ENCODE results near the gene NPAS2. TPM values are rescaled to one million over a fixed set of nuclear protein-coding genes. Genes with fewer than 3 reads are reported as not detected.

NPAS2 gene
- polyA plus RNA-seq, 1 donor, result 20.4 TPM

DNA sequence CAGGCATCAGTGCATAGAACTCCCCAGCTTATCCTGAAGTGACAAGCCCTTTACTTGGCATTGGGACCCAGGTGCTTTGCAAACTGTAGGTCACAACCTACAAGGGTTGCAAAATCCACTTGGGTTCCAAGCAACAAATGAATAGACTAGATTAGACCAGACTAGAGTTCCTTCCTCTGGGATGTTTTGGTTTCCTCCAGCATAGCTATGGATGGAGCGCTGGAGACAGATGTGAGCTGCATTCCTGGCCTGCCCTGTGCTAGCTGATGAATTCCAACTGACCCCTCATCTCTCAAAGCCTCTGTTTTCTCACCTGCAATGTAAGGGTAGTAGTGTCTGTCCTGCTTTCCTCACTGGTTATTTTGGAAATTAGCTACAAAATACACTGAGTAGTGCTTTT, 86.2 kb downstream of the NPAS2 start:
- Histone ChIP-seq H3K36me3 (ENCODE audit: control insufficient read depth, insufficient read depth, low read length) (peaks cover 11% of the 10 kb centered on the region), H3K4me3 (ENCODE audit: low read length) (no peak overlapping the region), H3K9me3 (ENCODE audit: control insufficient read depth, low read depth, low read length) (no peaks in the 10 kb centered on the region), H3K4me1 (ENCODE audit: control insufficient read depth, insufficient read depth, low read length) (no peaks in the 10 kb centered on the region), H3K27ac (ENCODE audit: low read length) (no peak overlapping the region), H3K27me3 (ENCODE audit: control insufficient read depth, insufficient read depth, low read length) (no peaks in the 10 kb centered on the region)
- no CpG with 5 or more reads among the region's 1 CpG for WGBS (ENCODE audit: insufficient coverage, low lambda C conversion rate)
- no peak for DNase-seq

DNA sequence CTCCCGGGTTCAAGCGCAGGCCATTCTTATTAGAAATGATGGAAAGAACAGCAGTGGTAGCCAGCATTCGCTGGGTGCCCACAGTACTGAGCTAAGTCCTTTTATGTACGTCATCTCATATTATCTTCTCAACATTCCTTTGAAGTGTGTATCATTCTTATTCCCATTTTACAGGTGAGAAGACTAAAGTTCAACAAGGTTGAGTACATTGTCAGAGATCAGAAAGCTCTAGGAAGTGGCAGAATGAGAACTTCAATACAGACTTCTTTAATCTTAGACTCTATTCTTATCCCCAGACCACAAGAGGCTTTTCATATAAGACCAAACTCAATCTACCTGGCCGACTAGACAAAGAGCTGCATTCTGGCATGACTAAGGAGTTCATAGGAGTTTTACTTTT, 86.7 kb downstream of the NPAS2 start:
- no peak overlapping the region for H3K4me3 ChIP-seq (ENCODE audit: low read length)
- H3K27me3 ChIP-seq (ENCODE audit: control insufficient read depth, insufficient read depth, low read length), result no peaks in the 10 kb centered on the region
- H3K36me3 ChIP-seq (ENCODE audit: control insufficient read depth, insufficient read depth, low read length), result peaks cover 9% of the 10 kb centered on the region
- DNase-seq, result no peak
- H3K4me1 ChIP-seq (ENCODE audit: control insufficient read depth, insufficient read depth, low read length), result no peaks in the 10 kb centered on the region
- H3K9me3 ChIP-seq (ENCODE audit: control insufficient read depth, low read depth, low read length), result no peaks in the 10 kb centered on the region
- H3K27ac ChIP-seq (ENCODE audit: low read length), result no peak overlapping the region
- WGBS (ENCODE audit: insufficient coverage, low lambda C conversion rate), result 80% methylated on average over 1 of the region's 5 CpGs

DNA sequence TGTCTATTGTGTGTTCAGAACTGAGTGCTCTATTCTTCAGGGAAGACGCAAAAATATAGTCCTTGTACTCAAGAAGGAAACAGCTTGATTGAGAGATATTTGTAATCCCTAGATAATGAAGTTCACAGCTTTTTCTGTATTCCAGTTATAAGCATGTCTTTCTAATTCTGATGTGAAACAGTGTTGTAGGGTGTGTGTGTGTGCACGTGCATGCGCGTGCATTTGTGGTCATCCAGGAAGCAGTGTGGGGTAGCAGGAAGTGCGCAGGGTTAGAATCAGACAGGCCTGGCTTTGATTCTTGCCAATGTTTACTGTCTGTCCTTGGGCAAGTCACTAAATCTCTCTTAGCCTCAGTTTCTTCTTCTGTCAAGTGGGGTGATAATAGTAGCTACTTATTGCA, 87.9 kb downstream of the NPAS2 start:
- DNase-seq, result no peak
- no peak overlapping the region for H3K27ac ChIP-seq (ENCODE audit: low read length)
- no peaks in the 10 kb centered on the region for H3K9me3 ChIP-seq (ENCODE audit: control insufficient read depth, low read depth, low read length)
- H3K4me3 ChIP-seq (ENCODE audit: low read length), result no peak overlapping the region
- H3K36me3 ChIP-seq (ENCODE audit: control insufficient read depth, insufficient read depth, low read length), result peaks cover 11% of the 10 kb centered on the region
- H3K27me3 ChIP-seq (ENCODE audit: control insufficient read depth, insufficient read depth, low read length), result no peaks in the 10 kb centered on the region
- H3K4me1 ChIP-seq (ENCODE audit: control insufficient read depth, insufficient read depth, low read length), result no peaks in the 10 kb centered on the region
- WGBS (ENCODE audit: insufficient coverage, low lambda C conversion rate), result 100% methylated on average over 3 of the region's 5 CpGs

GRCh38 chr2:100909534-100910081, 89.7 kb downstream of the NPAS2 start:
- Histone ChIP-seq H3K27me3 (ENCODE audit: control insufficient read depth, insufficient read depth, low read length) (no peaks in the 10 kb centered on the region), H3K27ac (ENCODE audit: low read length) (no peak overlapping the region), H3K4me3 (ENCODE audit: low read length) (no peak overlapping the region), H3K36me3 (ENCODE audit: control insufficient read depth, insufficient read depth, low read length) (peaks cover 11% of the 10 kb centered on the region), H3K9me3 (ENCODE audit: control insufficient read depth, low read depth, low read length) (no peaks in the 10 kb centered on the region), H3K4me1 (ENCODE audit: control insufficient read depth, insufficient read depth, low read length) (no peaks in the 10 kb centered on the region)
- no peak for DNase-seq
- WGBS (ENCODE audit: insufficient coverage, low lambda C conversion rate), result 17% methylated on average over 1 of the region's 10 CpGs

DNA sequence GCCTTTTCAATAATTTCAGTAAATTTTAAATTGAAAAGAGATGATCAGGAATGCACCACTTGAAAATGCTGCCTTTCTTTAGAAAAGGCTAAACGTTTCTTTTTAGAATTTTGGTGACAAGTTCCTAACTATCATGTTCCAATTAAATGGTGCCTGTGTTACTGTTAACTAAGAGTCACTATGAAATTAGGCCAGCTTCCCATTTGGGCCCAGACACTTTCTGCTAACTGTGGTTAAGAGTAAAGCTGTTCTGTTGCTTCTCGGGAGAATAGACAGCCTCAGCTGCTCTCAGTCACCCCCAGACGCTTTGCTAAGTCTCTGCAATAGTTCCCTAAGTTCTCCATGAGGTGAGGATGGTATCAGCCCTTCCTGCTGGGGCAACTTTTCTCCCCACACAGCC, 90.2 kb downstream of the NPAS2 start:
- H3K4me3 ChIP-seq (ENCODE audit: low read length), result no peak overlapping the region
- no peak for DNase-seq
- no peaks in the 10 kb centered on the region for H3K27me3 ChIP-seq (ENCODE audit: control insufficient read depth, insufficient read depth, low read length)
- no peak overlapping the region for H3K27ac ChIP-seq (ENCODE audit: low read length)
- no peaks in the 10 kb centered on the region for H3K4me1 ChIP-seq (ENCODE audit: control insufficient read depth, insufficient read depth, low read length)
- WGBS (ENCODE audit: insufficient coverage, low lambda C conversion rate), result 80% methylated on average over 1 of the region's 3 CpGs
- H3K9me3 ChIP-seq (ENCODE audit: control insufficient read depth, low read depth, low read length), result no peaks in the 10 kb centered on the region
- H3K36me3 ChIP-seq (ENCODE audit: control insufficient read depth, insufficient read depth, low read length), result peaks cover 11% of the 10 kb centered on the region

- Histone ChIP-seq H3K36me3 (ENCODE audit: control insufficient read depth, insufficient read depth, low read length) (peaks cover 6% of the 10 kb centered on the region), H3K4me1 (ENCODE audit: control insufficient read depth, insufficient read depth, low read length) (peaks cover 14% of the 10 kb centered on the region), H3K27ac (ENCODE audit: low read length) (no peak overlapping the region), H3K9me3 (ENCODE audit: control insufficient read depth, low read depth, low read length) (no peaks in the 10 kb centered on the region), H3K4me3 (ENCODE audit: low read length) (no peak overlapping the region), H3K27me3 (ENCODE audit: control insufficient read depth, insufficient read depth, low read length) (no peaks in the 10 kb centered on the region)
- 24% methylated on average over 3 of the region's 16 CpGs for WGBS (ENCODE audit: insufficient coverage, low lambda C conversion rate)
- no peak for DNase-seq
Observed at GRCh38 chr2:100919316-100919715, 99.4 kb downstream of the NPAS2 start.

- H3K27me3 ChIP-seq (ENCODE audit: control insufficient read depth, insufficient read depth, low read length), result no peaks in the 10 kb centered on the region
- 68% methylated on average over 3 of the region's 6 CpGs for WGBS (ENCODE audit: insufficient coverage, low lambda C conversion rate)
Observed at GRCh38 chr2:100921685-100922161, 101.8 kb downstream of the NPAS2 start.

GRCh38 chr2:100923461-100924060, 103.6 kb downstream of the NPAS2 start:
- H3K27ac ChIP-seq (ENCODE audit: low read length), result no peak overlapping the region
- H3K4me3 ChIP-seq (ENCODE audit: low read length), result no peak overlapping the region
- DNase-seq, result peak; percentile 64 to 91
- H3K27me3 ChIP-seq (ENCODE audit: control insufficient read depth, insufficient read depth, low read length), result no peaks in the 10 kb centered on the region
- WGBS (ENCODE audit: insufficient coverage, low lambda C conversion rate), result no CpG with 5 or more reads among the region's 9 CpGs
- H3K4me1 ChIP-seq (ENCODE audit: control insufficient read depth, insufficient read depth, low read length), result peaks cover 24% of the 10 kb centered on the region
- H3K9me3 ChIP-seq (ENCODE audit: control insufficient read depth, low read depth, low read length), result no peaks in the 10 kb centered on the region
- peaks cover 15% of the 10 kb centered on the region for H3K36me3 ChIP-seq (ENCODE audit: control insufficient read depth, insufficient read depth, low read length)

More at GRCh38 chr2:100921685-100922161, 101.8 kb downstream of the NPAS2 start:
- Histone ChIP-seq H3K4me1 (ENCODE audit: control insufficient read depth, insufficient read depth, low read length) (peaks cover 24% of the 10 kb centered on the region), H3K9me3 (ENCODE audit: control insufficient read depth, low read depth, low read length) (no peaks in the 10 kb centered on the region), H3K36me3 (ENCODE audit: control insufficient read depth, insufficient read depth, low read length) (peaks cover 9% of the 10 kb centered on the region), H3K27ac (ENCODE audit: low read length) (no peak overlapping the region), H3K4me3 (ENCODE audit: low read length) (no peak overlapping the region)
- DNase-seq, result no peak

DNA sequence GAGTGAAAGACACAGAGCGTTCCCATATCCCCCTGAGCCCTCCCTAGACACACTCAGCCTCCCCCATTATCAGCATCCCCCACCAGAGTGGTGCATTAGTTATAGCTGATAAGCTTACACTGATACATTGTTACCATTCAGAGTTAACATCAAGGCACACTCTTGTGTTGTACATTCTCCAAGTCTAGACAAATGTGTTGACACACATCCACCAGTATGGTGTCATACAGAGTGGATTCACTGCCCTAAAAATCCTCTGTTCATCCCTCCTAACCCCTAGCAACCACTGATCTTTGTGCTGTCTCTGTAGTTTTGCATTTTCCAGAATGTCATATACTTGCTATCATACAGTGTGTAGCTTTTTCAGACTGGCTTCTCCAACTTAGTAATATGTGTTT, 104.2 kb downstream of the NPAS2 start:
- WGBS (ENCODE audit: insufficient coverage, low lambda C conversion rate), result no CpG with 5 or more reads among the region's 1 CpG
- no peaks in the 10 kb centered on the region for H3K27me3 ChIP-seq (ENCODE audit: control insufficient read depth, insufficient read depth, low read length)
- H3K4me1 ChIP-seq (ENCODE audit: control insufficient read depth, insufficient read depth, low read length), result peaks cover 24% of the 10 kb centered on the region
- peak overlapping the region; percentile 8 for H3K27ac ChIP-seq (ENCODE audit: low read length)
- no peak overlapping the region for H3K4me3 ChIP-seq (ENCODE audit: low read length)
- H3K9me3 ChIP-seq (ENCODE audit: control insufficient read depth, low read depth, low read length), result no peaks in the 10 kb centered on the region
- DNase-seq, result no peak
- H3K36me3 ChIP-seq (ENCODE audit: control insufficient read depth, insufficient read depth, low read length), result peaks cover 18% of the 10 kb centered on the region

DNA sequence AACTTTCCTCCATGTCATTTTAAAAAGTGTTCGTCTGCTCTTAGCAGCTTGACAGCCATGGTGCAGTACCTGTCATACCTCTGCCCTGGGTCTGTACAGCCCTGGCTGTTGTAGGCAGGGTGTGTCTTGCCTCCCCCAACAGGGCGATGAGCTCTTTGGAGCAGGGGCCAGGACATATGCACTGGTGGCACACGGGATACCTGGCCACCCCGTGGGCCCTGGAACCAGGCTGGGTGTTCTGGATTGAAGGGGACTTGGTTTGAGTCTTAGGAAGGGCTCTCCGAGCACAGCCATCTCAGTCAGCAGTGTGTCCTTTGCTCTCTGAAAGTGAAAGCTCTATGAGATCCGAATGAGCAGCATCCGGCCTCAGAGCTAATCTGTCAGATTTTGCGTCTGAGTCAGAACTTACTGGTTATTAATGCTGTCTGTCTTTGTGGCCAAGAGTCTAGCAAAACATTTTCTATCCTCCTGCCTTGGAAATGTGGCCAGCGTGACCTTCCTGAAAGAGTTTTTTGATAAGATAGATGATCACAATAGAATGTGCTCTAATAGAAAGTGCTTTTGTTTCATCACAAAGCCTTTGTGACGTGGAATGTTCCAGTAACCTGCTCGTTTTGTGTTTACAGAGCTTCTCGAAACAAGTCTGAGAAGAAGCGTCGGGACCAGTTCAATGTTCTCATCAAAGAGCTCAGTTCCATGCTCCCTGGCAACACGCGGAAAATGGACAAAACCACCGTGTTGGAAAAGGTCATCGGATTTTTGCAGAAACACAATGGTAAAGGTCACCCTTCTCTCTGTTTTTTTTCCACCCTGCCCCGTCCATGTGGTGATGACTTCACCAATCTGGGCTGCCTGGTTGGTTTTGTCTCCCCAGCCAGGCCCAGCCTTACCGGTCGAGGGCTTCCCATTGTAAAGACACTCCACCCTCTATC, 104.8 kb downstream of the NPAS2 start:
- peak; percentile 65 to 92 for DNase-seq
- Histone ChIP-seq H3K4me3 (ENCODE audit: low read length) (no peak overlapping the region), H3K27ac (ENCODE audit: low read length) (peak overlapping the region; percentile 8), H3K4me1 (ENCODE audit: control insufficient read depth, insufficient read depth, low read length) (peaks cover 24% of the 10 kb centered on the region), H3K27me3 (ENCODE audit: control insufficient read depth, insufficient read depth, low read length) (no peaks in the 10 kb centered on the region), H3K36me3 (ENCODE audit: control insufficient read depth, insufficient read depth, low read length) (peaks cover 24% of the 10 kb centered on the region), H3K9me3 (ENCODE audit: control insufficient read depth, low read depth, low read length) (no peaks in the 10 kb centered on the region)
- no CpG with 5 or more reads among the region's 21 CpGs for WGBS (ENCODE audit: insufficient coverage, low lambda C conversion rate)

Measured in large intestine (tissue), 3 donors.